ENCODE results near the gene PNMA6E. TPM values are rescaled to one million over a fixed set of nuclear protein-coding genes. Genes with fewer than 3 reads are reported as not detected.

Gene PNMA6E
- total RNA-seq, 1 donor from 2014 or later = not detected

DNA sequence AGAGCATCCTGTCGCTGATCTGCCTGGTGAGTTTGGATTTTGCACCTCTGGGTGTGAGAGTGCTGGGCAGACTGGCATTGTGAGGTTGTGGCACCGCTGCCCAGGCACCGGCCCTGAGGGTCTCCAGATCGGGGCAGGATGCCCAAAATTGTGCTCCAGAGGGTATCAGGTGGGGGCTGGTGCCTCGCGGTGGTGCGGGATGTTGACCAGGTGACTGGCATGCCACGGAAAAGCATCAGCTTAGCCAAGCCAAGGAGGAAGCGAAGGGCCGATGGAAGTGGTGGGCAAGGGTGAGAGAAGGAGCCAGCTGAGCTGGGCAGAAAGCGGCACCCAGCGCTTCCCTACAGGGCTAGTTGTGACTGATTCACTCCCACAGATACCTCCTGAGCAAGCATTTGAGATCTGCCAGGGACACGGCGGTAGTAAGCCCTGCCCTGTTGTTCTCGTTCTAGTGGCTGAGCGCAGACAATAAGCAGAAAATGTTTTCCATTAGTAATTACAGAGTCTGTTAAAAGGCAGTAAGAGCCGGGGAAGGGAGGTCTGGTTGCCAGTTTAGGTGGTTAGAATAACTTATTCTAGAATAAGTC lies 10.9 kb upstream of the PNMA6E start:
- TF ChIP-seq, protein P1, sequence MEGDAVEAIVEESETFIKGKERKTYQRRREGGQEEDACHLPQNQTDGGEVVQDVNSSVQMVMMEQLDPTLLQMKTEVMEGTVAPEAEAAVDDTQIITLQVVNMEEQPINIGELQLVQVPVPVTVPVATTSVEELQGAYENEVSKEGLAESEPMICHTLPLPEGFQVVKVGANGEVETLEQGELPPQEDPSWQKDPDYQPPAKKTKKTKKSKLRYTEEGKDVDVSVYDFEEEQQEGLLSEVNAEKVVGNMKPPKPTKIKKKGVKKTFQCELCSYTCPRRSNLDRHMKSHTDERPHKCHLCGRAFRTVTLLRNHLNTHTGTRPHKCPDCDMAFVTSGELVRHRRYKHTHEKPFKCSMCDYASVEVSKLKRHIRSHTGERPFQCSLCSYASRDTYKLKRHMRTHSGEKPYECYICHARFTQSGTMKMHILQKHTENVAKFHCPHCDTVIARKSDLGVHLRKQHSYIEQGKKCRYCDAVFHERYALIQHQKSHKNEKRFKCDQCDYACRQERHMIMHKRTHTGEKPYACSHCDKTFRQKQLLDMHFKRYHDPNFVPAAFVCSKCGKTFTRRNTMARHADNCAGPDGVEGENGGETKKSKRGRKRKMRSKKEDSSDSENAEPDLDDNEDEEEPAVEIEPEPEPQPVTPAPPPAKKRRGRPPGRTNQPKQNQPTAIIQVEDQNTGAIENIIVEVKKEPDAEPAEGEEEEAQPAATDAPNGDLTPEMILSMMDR (conservative IDR thresholded peaks at IDR 0.05; ENCODE audit: low read depth, low read length) = no peak
- peak overlapping the region; percentile 50 for H3K4me3 ChIP-seq (ENCODE audit: low read depth, low read length)
- no peak for DNase-seq (ENCODE audit: low read depth)

DNA sequence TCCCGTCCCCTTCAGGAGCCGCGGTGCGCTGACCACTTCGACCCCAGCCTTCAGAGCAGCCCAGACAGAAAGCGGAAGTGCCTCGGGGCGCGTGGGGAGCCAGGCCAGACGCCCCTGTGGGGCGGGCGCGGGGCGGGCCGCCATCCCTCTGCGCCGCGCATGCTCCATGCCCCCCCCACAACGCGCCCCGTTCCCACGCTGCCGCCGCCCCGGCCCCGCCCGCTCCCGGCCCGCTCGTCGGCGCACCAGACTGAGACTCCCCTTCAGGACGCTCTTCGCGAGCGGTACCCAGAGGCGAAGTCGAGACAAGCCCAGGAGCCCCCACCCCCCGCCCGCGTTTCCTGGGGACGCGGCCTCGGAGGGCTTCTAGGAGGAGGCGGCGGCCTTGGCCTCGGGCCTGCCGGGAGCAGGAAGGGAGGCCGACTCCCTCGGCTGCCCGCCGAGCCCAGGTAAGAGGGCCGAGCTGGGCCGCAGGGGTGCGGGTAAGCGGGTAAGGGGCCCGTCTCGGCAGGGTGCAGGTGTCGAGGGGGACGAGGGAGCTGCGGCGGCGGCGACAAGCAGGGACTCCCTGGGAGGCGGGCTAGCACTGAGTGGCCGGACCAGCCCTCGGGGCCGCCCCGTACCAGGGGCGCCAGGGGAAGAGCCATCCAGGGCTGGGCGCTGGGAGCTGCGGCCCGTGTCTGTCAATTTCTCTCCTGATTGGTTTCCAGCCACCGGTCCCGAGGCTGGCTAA lies 10.3 kb upstream of the PNMA6E start, which contains the start of gene ZFP92:
Gene ZFP92 (plus strand): TSS at position 218 of the 733 bp plus-strand sequence. CDS start 6,851 bp downstream, outside the sequence.
- DNase-seq (ENCODE audit: low read depth) = no peak
- TF ChIP-seq, protein P1 (conservative IDR thresholded peaks at IDR 0.05; ENCODE audit: low read depth, low read length) = no peak
- H3K4me3 ChIP-seq (ENCODE audit: low read depth, low read length) = peak within 1 kb of the TSS; percentile 50

DNA sequence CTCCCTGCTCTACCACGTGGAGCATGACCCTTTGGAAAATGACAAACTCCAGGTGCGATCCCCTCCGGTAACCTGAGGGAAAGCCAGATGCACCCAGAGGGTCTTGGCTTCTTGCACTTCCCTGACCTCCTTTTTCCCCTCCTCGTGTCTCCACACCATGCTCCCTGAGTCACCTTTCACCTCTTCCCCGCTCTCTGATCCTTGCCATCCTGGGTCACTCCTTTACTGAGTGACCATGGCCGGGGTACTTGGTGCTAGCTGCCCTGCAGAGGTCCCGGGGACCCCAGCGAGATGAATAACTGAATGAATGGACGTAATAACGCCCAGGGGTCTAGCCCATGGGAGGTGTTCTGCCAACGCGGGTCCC lies 9.7 kb upstream of the PNMA6E start:
- no peak for DNase-seq (ENCODE audit: low read depth)
- peak overlapping the region; percentile 50 for H3K4me3 ChIP-seq (ENCODE audit: low read depth, low read length)
- TF ChIP-seq, protein P1 (conservative IDR thresholded peaks at IDR 0.05; ENCODE audit: low read depth, low read length) = no peak

DNA sequence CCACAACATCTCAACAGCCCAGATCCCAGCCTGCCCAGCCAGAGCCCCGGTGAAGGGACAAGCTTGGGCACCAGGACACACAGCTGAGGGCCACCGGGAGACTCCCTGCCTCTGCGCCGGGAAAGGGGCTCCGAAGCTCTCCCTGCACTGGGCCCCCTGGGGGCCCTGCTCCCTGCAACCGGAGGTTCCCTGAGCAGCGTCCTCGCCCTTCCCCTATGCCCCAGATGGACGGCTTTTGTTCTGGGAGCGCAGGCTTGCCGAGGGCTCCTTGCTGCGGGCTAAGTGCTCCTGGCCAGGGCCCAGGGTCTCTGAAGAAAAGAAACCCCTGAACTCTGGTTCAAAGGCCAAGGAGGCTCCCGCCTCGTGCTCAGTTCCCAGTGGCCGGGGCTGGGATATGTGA lies 9.2 kb upstream of the PNMA6E start:
- no peak overlapping the region for H3K4me3 ChIP-seq (ENCODE audit: low read depth, low read length)
- no peak for DNase-seq (ENCODE audit: low read depth)
- TF ChIP-seq, protein P1 (conservative IDR thresholded peaks at IDR 0.05; ENCODE audit: low read depth, low read length) = no peak

DNA sequence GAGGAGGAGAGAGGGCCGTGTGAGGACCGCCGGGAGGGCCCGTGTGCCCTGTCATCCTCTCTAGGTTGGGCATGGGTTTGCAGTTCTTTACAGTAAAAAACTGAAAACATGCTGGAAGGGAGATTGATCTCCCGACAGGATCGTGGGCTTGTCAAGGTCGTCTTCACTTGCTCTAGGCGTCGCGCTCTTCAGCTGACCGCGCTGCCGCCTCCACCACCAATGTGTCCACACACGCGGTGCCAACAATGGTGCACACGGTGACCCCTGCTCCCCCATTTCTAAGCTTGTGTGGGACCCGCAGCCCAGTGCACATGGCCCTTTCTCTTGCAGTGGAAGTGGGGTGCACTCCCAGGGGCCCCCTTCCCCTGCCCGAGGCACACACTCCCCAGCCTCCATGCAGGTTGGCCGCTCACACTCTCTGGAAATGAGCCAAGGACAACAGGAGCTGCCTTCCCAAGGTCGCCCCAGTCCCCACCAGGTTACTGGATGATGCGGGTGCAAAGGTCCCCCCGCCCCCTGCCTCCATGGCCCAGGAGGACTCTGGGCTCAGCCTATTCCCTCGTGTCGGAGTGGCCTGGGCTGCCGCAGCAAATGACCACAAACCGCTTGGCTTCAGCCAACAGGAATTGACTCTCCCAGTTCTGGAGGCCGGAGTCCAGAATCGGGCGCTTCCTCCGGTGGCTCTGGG lies 8.4 kb upstream of the PNMA6E start:
- TF ChIP-seq, protein P1 (conservative IDR thresholded peaks at IDR 0.05; ENCODE audit: low read depth, low read length) = no peak
- DNase-seq (ENCODE audit: low read depth) = no peak

DNA sequence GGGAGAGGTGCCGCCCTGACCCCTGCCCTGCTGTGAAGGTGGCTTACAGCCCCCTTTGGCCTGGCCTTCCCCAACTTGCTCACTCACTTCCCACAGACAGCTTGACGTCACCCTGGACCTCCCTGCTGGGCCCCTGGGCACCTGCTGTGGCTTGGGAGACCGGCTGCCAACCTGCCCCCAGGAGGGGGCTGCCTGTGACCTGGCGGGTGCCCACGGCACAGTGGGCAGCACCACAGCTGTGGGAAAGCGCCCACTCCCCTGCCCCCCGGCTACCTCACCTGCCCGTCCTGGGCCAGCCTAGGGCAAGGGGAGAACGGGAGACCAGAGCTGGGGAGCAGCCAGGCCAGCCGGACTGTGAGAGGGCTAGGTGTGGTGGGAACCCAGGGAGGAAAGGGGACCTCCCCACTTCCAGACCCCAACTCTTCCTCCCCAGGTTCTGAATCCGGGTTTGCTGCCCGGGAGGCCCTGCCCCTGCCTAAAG lies 7.8 kb upstream of the PNMA6E start:
- DNase-seq (ENCODE audit: low read depth) = no peak
- TF ChIP-seq, protein P1 (conservative IDR thresholded peaks at IDR 0.05; ENCODE audit: low read depth, low read length) = no peak

More for the DNA sequence above, 8.4 kb upstream of the PNMA6E start:
- no peak overlapping the region for H3K4me3 ChIP-seq (ENCODE audit: low read depth, low read length)

More for the DNA sequence above, 7.8 kb upstream of the PNMA6E start:
- H3K4me3 ChIP-seq (ENCODE audit: low read depth, low read length) = no peak overlapping the region

All from epithelial cell of proximal tubule (primary cell).